Adrenal gland (tissue), 5 donors: ENCODE data around the gene ARID3C.

Experiments
- CTCF ChIP-seq, 6 experiments: fragments of 450-650 bp in 4 of 6; fragments of 200-600 bp in 2 of 6; sonication (generic) in 1 of 6; IDR thresholded peaks; 1 replicate in 5 of 6; 2 replicates in 1 of 6; pipeline versions ENCODE4 v1.5.1 to v1.8.0; 2016 to 2021; ENCODE audit warnings: antibody characterized with exemption in 6 of 6, mild to moderate bottlenecking in 2 of 6, moderate library complexity in 1 of 6
- POLR2A ChIP-seq, 2 donors: fragments of 450-650 bp; IDR thresholded peaks; one replicate each; pipeline ENCODE4 v1.6.1; 2017; ENCODE audit warnings: antibody characterized with exemption in 2 of 2, mild to moderate bottlenecking in 2 of 2, moderate library complexity in 1 of 2
- donor health status: DM: no; HTN: no; CAD: no.

GRCh38 chr9:34664281-34665066, 35.6 kb upstream of the ARID3C start:
- no peak for TF ChIP-seq POLR2A (IDR thresholded peaks at IDR 0.05)
- peak; percentile 61 to 91 (median 72) for TF ChIP-seq CTCF (IDR thresholded peaks at IDR 0.05)
